WTC11 (cell line): ENCODE measurements around the gene BRI3. TPM values are rescaled to one million over a fixed set of nuclear protein-coding genes. Genes with fewer than 3 reads are reported as not detected.

Experiments
- ATAC-seq: fragments of 200-7000 bp; cut with Tn5 transposase; 2 replicates; pipeline ENCODE4 v1.10.0; 2021; ENCODE audit warnings: mild to moderate bottlenecking, moderate library complexity
- CTCF ChIA-PET: fragments of 300-600 bp; sonication (Branson Sonifier 250); formaldehyde crosslinking; loops from one replicate; lab custom pipeline; 2021; ENCODE audit warnings: antibody characterized with exemption; lab: Charles Lee
- POLR2A ChIA-PET: fragments of 350-600 bp; sonication (Branson Sonifier 250); formaldehyde crosslinking; loops from one replicate; lab custom pipeline; 2021; ENCODE audit warnings: antibody characterized with exemption; lab: Charles Lee
- DNase-seq: peaks from one replicate; pipeline ENCODE4 v3.0.0; 2021; ENCODE audit warnings: low spot score
- H3K27ac Mint-ChIP-seq: 2 replicates; pipeline ENCODE4 v1.8.0; 2021; ENCODE audit warnings: mixed read lengths
- H3K27me3 Mint-ChIP-seq: 2 replicates; pipeline ENCODE4 v1.8.0; 2021; ENCODE audit warnings: low read depth, mild to moderate bottlenecking, moderate library complexity, mixed read lengths
- H3K36me3 Mint-ChIP-seq: 2 replicates; pipeline ENCODE4 v1.8.0; 2021; ENCODE audit warnings: mixed read lengths
- H3K4me1 Mint-ChIP-seq: 2 replicates; pipeline ENCODE4 v1.8.0; 2022; ENCODE audit warnings: mixed read lengths
- H3K4me3 Mint-ChIP-seq: 2 replicates; pipeline ENCODE4 v1.8.0; 2021; ENCODE audit warnings: mild to moderate bottlenecking, moderate library complexity, mixed read lengths
- H3K9me3 Mint-ChIP-seq: 2 replicates; pipeline ENCODE4 v1.8.0; 2021; ENCODE audit warnings: mixed read lengths
- ATF1 ChIP-seq: sonication (generic); formaldehyde crosslinking; IDR thresholded peaks from 2 replicates; pipeline ENCODE4 v1.8.1; 2023; ENCODE audit warnings: mild to moderate bottlenecking, moderate library complexity, missing genetic modification reagents
- CREB1 ChIP-seq: sonication (generic); formaldehyde crosslinking; IDR thresholded peaks from 2 replicates; pipeline ENCODE4 v1.8.0; 2023; ENCODE audit warnings: mild to moderate bottlenecking, missing genetic modification reagents
- GABPB1 ChIP-seq: sonication (generic); formaldehyde crosslinking; IDR thresholded peaks from 2 replicates; pipeline ENCODE4 v1.8.1; 2023; ENCODE audit warnings: mild to moderate bottlenecking, missing genetic modification reagents
- NR1H2 ChIP-seq: sonication (generic); formaldehyde crosslinking; IDR thresholded peaks from 2 replicates; pipeline ENCODE4 v1.9.0; 2021; ENCODE audit warnings: mild to moderate bottlenecking, moderate library complexity, missing genetic modification reagents
- PRRX2 ChIP-seq: fragments of 250-450 bp; sonication (Bioruptor Pico); IDR thresholded peaks from 2 replicates; pipeline ENCODE4 v1.8.0; 2021; ENCODE audit warnings: mild to moderate bottlenecking
- TP53 ChIP-seq: sonication (generic); formaldehyde crosslinking; IDR thresholded peaks from 2 replicates; pipeline ENCODE4 v1.8.1; 2023; ENCODE audit warnings: mild to moderate bottlenecking, missing genetic modification reagents
- ZNF263 ChIP-seq: sonication (generic); formaldehyde crosslinking; IDR thresholded peaks from 2 replicates; pipeline ENCODE4 v1.8.1; 2022; ENCODE audit warnings: low read depth, mild to moderate bottlenecking, moderate library complexity, missing genetic modification reagents
- total RNA-seq: library from RNA; stranded (reverse); gene quantifications from 3 replicates; pipeline ENCODE4 v1.2.3, GENCODE V29; 2021
- TF ChIP-seq, protein P1 (sequence below): sonication (generic); formaldehyde crosslinking; IDR thresholded peaks from 2 replicates; pipeline ENCODE4 v1.8.1; 2023; ENCODE audit warnings: mild to moderate bottlenecking, missing genetic modification reagents, borderline replicate concordance
- TF ChIP-seq, protein P2 (sequence below): sonication (generic); formaldehyde crosslinking; IDR thresholded peaks from 2 replicates; pipeline ENCODE4 v1.8.0; 2022; ENCODE audit warnings: mild to moderate bottlenecking, missing genetic modification reagents
- TF ChIP-seq, protein P3 (sequence below): sonication (generic); formaldehyde crosslinking; IDR thresholded peaks from 2 replicates; pipeline ENCODE4 v1.8.1; 2023; ENCODE audit warnings: mild to moderate bottlenecking, moderate library complexity, missing genetic modification reagents
- TF ChIP-seq, protein P4 (sequence below): sonication (generic); formaldehyde crosslinking; IDR thresholded peaks from 2 replicates; pipeline ENCODE4 v1.8.0; 2023; ENCODE audit warnings: missing genetic modification reagents, mild to moderate bottlenecking, borderline replicate concordance
- TF ChIP-seq, protein P5 (sequence below): sonication (generic); formaldehyde crosslinking; IDR thresholded peaks from 2 replicates; pipeline ENCODE4 v1.8.0; 2023; ENCODE audit warnings: mild to moderate bottlenecking, missing genetic modification reagents

Gene BRI3
- total RNA-seq, 1 experiment from 2014 or later, result 112 TPM

DNA sequence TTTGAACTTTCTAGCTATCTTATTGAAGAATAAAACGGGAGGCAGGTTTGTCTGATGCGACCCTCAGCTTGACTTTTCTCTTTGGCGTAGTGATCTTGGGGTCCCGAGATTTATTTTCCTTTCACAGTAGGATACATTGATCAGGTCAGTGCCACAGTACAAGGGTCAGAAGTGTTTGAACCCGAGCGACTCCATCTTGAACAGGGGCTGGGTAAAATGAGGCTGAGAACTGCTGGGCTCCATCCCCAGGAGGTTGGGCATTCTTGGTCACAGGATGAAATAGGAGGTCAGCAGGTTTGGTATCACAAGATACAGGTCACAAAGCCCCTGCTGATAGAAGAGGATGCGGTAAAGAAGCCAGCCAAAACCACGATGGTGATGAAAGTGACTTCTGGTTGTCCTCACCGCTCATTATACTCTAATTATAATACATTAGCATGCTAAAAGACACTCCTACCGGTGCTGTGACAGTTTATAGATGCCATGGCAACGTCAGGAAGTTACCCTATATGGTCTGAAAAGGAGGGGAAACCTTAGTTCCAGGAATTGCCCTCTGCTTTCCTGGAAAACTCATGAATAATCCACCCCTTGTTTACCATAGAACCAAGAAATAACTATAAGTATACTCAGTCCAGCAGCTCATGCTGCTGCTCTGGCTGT is 26.4 kb upstream of the BRI3 start:
- Mint-ChIP-seq H3K4me1 (peaks cover 16% of the 10 kb centered on the region), H3K4me3 (no peak overlapping the region), H3K27ac (no peak overlapping the region), H3K27me3 (no peaks in the 10 kb centered on the region), H3K9me3 (no peaks in the 10 kb centered on the region), H3K36me3 (no peaks in the 10 kb centered on the region)
- DNase-seq (no peak), ATAC-seq (no peak)
- POLR2A ChIA-PET, result no interaction called here
- TF ChIP-seq TP53 (CRISPR knock-in tag), result no peak
- TF ChIP-seq, protein P1, sequence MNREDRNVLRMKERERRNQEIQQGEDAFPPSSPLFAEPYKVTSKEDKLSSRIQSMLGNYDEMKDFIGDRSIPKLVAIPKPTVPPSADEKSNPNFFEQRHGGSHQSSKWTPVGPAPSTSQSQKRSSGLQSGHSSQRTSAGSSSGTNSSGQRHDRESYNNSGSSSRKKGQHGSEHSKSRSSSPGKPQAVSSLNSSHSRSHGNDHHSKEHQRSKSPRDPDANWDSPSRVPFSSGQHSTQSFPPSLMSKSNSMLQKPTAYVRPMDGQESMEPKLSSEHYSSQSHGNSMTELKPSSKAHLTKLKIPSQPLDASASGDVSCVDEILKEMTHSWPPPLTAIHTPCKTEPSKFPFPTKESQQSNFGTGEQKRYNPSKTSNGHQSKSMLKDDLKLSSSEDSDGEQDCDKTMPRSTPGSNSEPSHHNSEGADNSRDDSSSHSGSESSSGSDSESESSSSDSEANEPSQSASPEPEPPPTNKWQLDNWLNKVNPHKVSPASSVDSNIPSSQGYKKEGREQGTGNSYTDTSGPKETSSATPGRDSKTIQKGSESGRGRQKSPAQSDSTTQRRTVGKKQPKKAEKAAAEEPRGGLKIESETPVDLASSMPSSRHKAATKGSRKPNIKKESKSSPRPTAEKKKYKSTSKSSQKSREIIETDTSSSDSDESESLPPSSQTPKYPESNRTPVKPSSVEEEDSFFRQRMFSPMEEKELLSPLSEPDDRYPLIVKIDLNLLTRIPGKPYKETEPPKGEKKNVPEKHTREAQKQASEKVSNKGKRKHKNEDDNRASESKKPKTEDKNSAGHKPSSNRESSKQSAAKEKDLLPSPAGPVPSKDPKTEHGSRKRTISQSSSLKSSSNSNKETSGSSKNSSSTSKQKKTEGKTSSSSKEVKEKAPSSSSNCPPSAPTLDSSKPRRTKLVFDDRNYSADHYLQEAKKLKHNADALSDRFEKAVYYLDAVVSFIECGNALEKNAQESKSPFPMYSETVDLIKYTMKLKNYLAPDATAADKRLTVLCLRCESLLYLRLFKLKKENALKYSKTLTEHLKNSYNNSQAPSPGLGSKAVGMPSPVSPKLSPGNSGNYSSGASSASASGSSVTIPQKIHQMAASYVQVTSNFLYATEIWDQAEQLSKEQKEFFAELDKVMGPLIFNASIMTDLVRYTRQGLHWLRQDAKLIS, result no peak
- TF ChIP-seq, protein P2, sequence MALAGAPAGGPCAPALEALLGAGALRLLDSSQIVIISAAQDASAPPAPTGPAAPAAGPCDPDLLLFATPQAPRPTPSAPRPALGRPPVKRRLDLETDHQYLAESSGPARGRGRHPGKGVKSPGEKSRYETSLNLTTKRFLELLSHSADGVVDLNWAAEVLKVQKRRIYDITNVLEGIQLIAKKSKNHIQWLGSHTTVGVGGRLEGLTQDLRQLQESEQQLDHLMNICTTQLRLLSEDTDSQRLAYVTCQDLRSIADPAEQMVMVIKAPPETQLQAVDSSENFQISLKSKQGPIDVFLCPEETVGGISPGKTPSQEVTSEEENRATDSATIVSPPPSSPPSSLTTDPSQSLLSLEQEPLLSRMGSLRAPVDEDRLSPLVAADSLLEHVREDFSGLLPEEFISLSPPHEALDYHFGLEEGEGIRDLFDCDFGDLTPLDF (CRISPR knock-in tag), result no peak
- no peak for TF ChIP-seq ATF1 (CRISPR knock-in tag)
- TF ChIP-seq GABPB1 (CRISPR knock-in tag), result no peak
- TF ChIP-seq, protein P3, sequence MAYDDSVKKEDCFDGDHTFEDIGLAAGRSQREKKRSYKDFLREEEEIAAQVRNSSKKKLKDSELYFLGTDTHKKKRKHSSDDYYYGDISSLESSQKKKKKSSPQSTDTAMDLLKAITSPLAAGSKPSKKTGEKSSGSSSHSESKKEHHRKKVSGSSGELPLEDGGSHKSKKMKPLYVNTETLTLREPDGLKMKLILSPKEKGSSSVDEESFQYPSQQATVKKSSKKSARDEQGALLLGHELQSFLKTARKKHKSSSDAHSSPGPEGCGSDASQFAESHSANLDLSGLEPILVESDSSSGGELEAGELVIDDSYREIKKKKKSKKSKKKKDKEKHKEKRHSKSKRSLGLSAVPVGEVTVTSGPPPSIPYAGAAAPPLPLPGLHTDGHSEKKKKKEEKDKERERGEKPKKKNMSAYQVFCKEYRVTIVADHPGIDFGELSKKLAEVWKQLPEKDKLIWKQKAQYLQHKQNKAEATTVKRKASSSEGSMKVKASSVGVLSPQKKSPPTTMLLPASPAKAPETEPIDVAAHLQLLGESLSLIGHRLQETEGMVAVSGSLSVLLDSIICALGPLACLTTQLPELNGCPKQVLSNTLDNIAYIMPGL (CRISPR knock-in tag), result no peak
- TF ChIP-seq, protein P4, sequence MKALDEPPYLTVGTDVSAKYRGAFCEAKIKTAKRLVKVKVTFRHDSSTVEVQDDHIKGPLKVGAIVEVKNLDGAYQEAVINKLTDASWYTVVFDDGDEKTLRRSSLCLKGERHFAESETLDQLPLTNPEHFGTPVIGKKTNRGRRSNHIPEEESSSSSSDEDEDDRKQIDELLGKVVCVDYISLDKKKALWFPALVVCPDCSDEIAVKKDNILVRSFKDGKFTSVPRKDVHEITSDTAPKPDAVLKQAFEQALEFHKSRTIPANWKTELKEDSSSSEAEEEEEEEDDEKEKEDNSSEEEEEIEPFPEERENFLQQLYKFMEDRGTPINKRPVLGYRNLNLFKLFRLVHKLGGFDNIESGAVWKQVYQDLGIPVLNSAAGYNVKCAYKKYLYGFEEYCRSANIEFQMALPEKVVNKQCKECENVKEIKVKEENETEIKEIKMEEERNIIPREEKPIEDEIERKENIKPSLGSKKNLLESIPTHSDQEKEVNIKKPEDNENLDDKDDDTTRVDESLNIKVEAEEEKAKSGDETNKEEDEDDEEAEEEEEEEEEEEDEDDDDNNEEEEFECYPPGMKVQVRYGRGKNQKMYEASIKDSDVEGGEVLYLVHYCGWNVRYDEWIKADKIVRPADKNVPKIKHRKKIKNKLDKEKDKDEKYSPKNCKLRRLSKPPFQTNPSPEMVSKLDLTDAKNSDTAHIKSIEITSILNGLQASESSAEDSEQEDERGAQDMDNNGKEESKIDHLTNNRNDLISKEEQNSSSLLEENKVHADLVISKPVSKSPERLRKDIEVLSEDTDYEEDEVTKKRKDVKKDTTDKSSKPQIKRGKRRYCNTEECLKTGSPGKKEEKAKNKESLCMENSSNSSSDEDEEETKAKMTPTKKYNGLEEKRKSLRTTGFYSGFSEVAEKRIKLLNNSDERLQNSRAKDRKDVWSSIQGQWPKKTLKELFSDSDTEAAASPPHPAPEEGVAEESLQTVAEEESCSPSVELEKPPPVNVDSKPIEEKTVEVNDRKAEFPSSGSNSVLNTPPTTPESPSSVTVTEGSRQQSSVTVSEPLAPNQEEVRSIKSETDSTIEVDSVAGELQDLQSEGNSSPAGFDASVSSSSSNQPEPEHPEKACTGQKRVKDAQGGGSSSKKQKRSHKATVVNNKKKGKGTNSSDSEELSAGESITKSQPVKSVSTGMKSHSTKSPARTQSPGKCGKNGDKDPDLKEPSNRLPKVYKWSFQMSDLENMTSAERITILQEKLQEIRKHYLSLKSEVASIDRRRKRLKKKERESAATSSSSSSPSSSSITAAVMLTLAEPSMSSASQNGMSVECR, result no peak
- TF ChIP-seq ZNF263 (CRISPR knock-in tag), result no peak
- no peak for TF ChIP-seq PRRX2
- no peak for TF ChIP-seq CREB1 (CRISPR knock-in tag)
- TF ChIP-seq, protein P5, sequence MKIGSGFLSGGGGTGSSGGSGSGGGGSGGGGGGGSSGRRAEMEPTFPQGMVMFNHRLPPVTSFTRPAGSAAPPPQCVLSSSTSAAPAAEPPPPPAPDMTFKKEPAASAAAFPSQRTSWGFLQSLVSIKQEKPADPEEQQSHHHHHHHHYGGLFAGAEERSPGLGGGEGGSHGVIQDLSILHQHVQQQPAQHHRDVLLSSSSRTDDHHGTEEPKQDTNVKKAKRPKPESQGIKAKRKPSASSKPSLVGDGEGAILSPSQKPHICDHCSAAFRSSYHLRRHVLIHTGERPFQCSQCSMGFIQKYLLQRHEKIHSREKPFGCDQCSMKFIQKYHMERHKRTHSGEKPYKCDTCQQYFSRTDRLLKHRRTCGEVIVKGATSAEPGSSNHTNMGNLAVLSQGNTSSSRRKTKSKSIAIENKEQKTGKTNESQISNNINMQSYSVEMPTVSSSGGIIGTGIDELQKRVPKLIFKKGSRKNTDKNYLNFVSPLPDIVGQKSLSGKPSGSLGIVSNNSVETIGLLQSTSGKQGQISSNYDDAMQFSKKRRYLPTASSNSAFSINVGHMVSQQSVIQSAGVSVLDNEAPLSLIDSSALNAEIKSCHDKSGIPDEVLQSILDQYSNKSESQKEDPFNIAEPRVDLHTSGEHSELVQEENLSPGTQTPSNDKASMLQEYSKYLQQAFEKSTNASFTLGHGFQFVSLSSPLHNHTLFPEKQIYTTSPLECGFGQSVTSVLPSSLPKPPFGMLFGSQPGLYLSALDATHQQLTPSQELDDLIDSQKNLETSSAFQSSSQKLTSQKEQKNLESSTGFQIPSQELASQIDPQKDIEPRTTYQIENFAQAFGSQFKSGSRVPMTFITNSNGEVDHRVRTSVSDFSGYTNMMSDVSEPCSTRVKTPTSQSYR, result no peak
- TF ChIP-seq NR1H2 (CRISPR knock-in tag), result no peak
- CTCF ChIA-PET, result no interaction called here
